ENCODE measurements around the gene PDE4B. TPM values are rescaled to one million over a fixed set of nuclear protein-coding genes. Genes with fewer than 3 reads are reported as not detected.

Gene PDE4B
- total and polyA plus RNA-seq, 12 donors, result 1.2 to 14.9 (median 3.9) TPM

GRCh38 chr1:66294707-66295370, 502.1 kb downstream of the PDE4B start:
- DNase-seq, result peak in 2 of 7 donors; percentile 20 to 27
- Histone ChIP-seq H3K4me3 (no peak overlapping the region), H3K27me3 (no peaks in the 10 kb centered on the region), H3K4me1 (replicated peaks in 1 of 2) (peaks cover 0 to 15% of the 10 kb centered on the region in 2 donors), H3K9me3 (replicated peaks in 1 of 3) (no peaks in the 10 kb centered on the region), H3K27ac (no peak overlapping the region), H3K36me3 (replicated peaks in 1 of 2) (no peaks in the 10 kb centered on the region)
- intact Hi-C loops (cut with DNase I), result no loop called here
- no peak for TF ChIP-seq CTCF (IDR thresholded peaks at IDR 0.05)
- no peak for TF ChIP-seq POLR2A (IDR thresholded peaks at IDR 0.05)
- 84 to 91% (median 90%) methylated on average over 2 of the region's 2 CpGs for WGBS, 4 donors

- Histone ChIP-seq H3K9me3 (replicated peaks in 1 of 3) (no peaks in the 10 kb centered on the region), H3K36me3 (replicated peaks in 1 of 2) (no peaks in the 10 kb centered on the region), H3K27ac (no peak overlapping the region), H3K4me3 (no peak overlapping the region), H3K4me1 (replicated peaks in 1 of 2) (peaks cover 0 to 15% of the 10 kb centered on the region in 2 donors), H3K27me3 (no peaks in the 10 kb centered on the region)
- TF ChIP-seq CTCF (IDR thresholded peaks at IDR 0.05), result no peak
- TF ChIP-seq POLR2A (IDR thresholded peaks at IDR 0.05), result no peak
- DNase-seq, result no peak
- intact Hi-C loops (cut with DNase I), result no loop called here
- WGBS, 4 donors, result 55 to 70% (median 63%) methylated on average over 6 of the region's 6 CpGs
Measured at GRCh38 chr1:66295803-66296202, 503.1 kb downstream of the PDE4B start.

GRCh38 chr1:66296370-66296769, 503.7 kb downstream of the PDE4B start:
- DNase-seq, result no peak
- Histone ChIP-seq H3K4me3 (no peak overlapping the region), H3K27me3 (no peaks in the 10 kb centered on the region), H3K36me3 (replicated peaks in 1 of 2) (no peaks in the 10 kb centered on the region), H3K27ac (no peak overlapping the region), H3K4me1 (replicated peaks in 1 of 2) (peaks cover 0 to 10% of the 10 kb centered on the region in 2 donors), H3K9me3 (replicated peaks in 1 of 3) (no peaks in the 10 kb centered on the region)
- intact Hi-C loops (cut with DNase I), result no loop called here
- 89 to 97% (median 95%) methylated on average over 1 of the region's 1 CpG for WGBS, 4 donors
- TF ChIP-seq CTCF (IDR thresholded peaks at IDR 0.05) (no peak), POLR2A (IDR thresholded peaks at IDR 0.05) (no peak)

- intact Hi-C loops (cut with DNase I), result no loop called here
- 77 to 87% (median 85%) methylated on average over 6 of the region's 6 CpGs for WGBS, 4 donors
- no peak overlapping the region for H3K4me3 ChIP-seq
- peaks cover 0 to 6% of the 10 kb centered on the region in 2 donors for H3K4me1 ChIP-seq (replicated peaks in 1 of 2)
- no peaks in the 10 kb centered on the region for H3K36me3 ChIP-seq (replicated peaks in 1 of 2)
- no peak overlapping the region for H3K27ac ChIP-seq
- no peak for DNase-seq
- no peaks in the 10 kb centered on the region for H3K27me3 ChIP-seq
- no peaks in the 10 kb centered on the region for H3K9me3 ChIP-seq (replicated peaks in 1 of 3)
- TF ChIP-seq CTCF (IDR thresholded peaks at IDR 0.05) (no peak), POLR2A (IDR thresholded peaks at IDR 0.05) (no peak)
Measured at GRCh38 chr1:66296951-66297350, 504.3 kb downstream of the PDE4B start.
